HEK293 (cell line): Measurements from ENCODE around the gene DNAJC6.

Experiments used
- CTCF ChIA-PET: fragments of 350-600 bp; formaldehyde crosslinking; extraction: SDS; loops from one replicate; lab custom pipeline; 2021; ENCODE audit warnings: antibody characterized with exemption; lab: Yijun Ruan, JAX
- POLR2A ChIA-PET: fragments of 300-600 bp; formaldehyde crosslinking; extraction: SDS; loops from one replicate; lab custom pipeline; 2020; ENCODE audit warnings: antibody characterized with exemption, inconsistent platforms; lab: Yijun Ruan, JAX
- H3K27ac ChIP-seq: fragments of 200-500 bp; sonication (Bioruptor generic); 2 replicates; pipeline ENCODE4 v1.5.1; 2014; ENCODE audit warnings: low read depth, low read length, control low read depth, inconsistent platforms; ENCODE audit errors: extremely low read depth
- H3K36me3 ChIP-seq, 2 experiments: fragments of 200-500 bp in 1 of 2; sonication (Bioruptor generic) in 1 of 2; 1 replicate in 1 of 2; 2 replicates in 1 of 2; pipeline ENCODE4 v1.5.1; 2014 to 2017; ENCODE audit warnings: inconsistent platforms in 2 of 2, low read length in 2 of 2; ENCODE audit not compliant: control insufficient read depth in 2 of 2, insufficient read depth in 1 of 2
- H3K4me1 ChIP-seq: fragments of 200-500 bp; sonication (Bioruptor generic); 2 replicates; pipeline ENCODE4 v1.5.1; 2014; ENCODE audit warnings: mild to moderate bottlenecking, low read length, inconsistent platforms; ENCODE audit not compliant: control insufficient read depth, insufficient read depth
- H3K4me3 ChIP-seq: 2 replicates; pipeline ENCODE4 v1.5.1; 2011; ENCODE audit warnings: low read depth, mild to moderate bottlenecking, control low read depth, low read length, moderate library complexity
- H3K9me3 ChIP-seq: fragments of 200-500 bp; sonication (Bioruptor generic); 2 replicates; pipeline ENCODE4 v1.5.1; 2014; ENCODE audit warnings: low read depth, low read length, inconsistent platforms; ENCODE audit not compliant: control insufficient read depth, insufficient read depth
- ELK4 ChIP-seq: IDR thresholded peaks from 2 replicates; pipeline ENCODE4 v1.6.1; 2011; ENCODE audit warnings: mild to moderate bottlenecking, low read depth, low read length, borderline replicate concordance
- GLI2 ChIP-seq: fragments of 450-650 bp; formaldehyde crosslinking; IDR thresholded peaks from 2 replicates; pipeline ENCODE4; 2017; ENCODE audit warnings: missing biosample characterization, missing genetic modification characterization, low read depth, borderline replicate concordance
- GLI4 ChIP-seq: fragments of 450-650 bp; formaldehyde crosslinking; IDR thresholded peaks from 2 replicates; pipeline ENCODE4 v1.5.1; 2016; ENCODE audit warnings: missing biosample characterization, missing genetic modification characterization
- HOXC10 ChIP-seq: sonication (generic); formaldehyde crosslinking; IDR thresholded peaks from 2 replicates; pipeline ENCODE4 v1.8.1; 2023; ENCODE audit warnings: mild to moderate bottlenecking, missing genetic modification reagents
- KLF1 ChIP-seq: fragments of 450-650 bp; formaldehyde crosslinking; IDR thresholded peaks from 2 replicates; pipeline ENCODE4 v1.5.1; 2016; ENCODE audit warnings: missing biosample characterization, missing genetic modification characterization
- PRDM1 ChIP-seq: fragments of 450-650 bp; formaldehyde crosslinking; IDR thresholded peaks from 2 replicates; pipeline ENCODE4; 2016; ENCODE audit warnings: missing biosample characterization, missing genetic modification characterization
- RBAK ChIP-seq: fragments of 450-650 bp; formaldehyde crosslinking; IDR thresholded peaks from 2 replicates; pipeline ENCODE4 v1.5.1; 2016; ENCODE audit warnings: missing biosample characterization, missing genetic modification characterization
- SP7 ChIP-seq: fragments of 450-650 bp; formaldehyde crosslinking; IDR thresholded peaks from 2 replicates; pipeline ENCODE4 v1.5.1; 2016; ENCODE audit warnings: missing biosample characterization, missing genetic modification characterization
- YY2 ChIP-seq: fragments of 450-650 bp; formaldehyde crosslinking; IDR thresholded peaks from 2 replicates; pipeline ENCODE4 v1.5.1; 2016; ENCODE audit warnings: missing biosample characterization, missing genetic modification characterization
- ZBTB6 ChIP-seq: fragments of 450-650 bp; formaldehyde crosslinking; IDR thresholded peaks from 2 replicates; pipeline ENCODE4 v1.5.1; 2017; ENCODE audit warnings: missing biosample characterization, missing genetic modification characterization
- ZBTB8A ChIP-seq: fragments of 450-650 bp; formaldehyde crosslinking; IDR thresholded peaks from 2 replicates; pipeline ENCODE4 v1.5.1; 2016; ENCODE audit warnings: missing biosample characterization, missing genetic modification characterization
- ZNF138 ChIP-seq: fragments of 450-650 bp; formaldehyde crosslinking; IDR thresholded peaks from 2 replicates; pipeline ENCODE4 v1.5.1; 2016; ENCODE audit warnings: missing biosample characterization, missing genetic modification characterization, borderline replicate concordance
- ZNF148 ChIP-seq: fragments of 450-650 bp; formaldehyde crosslinking; IDR thresholded peaks from 2 replicates; pipeline ENCODE4 v1.5.0; 2017; ENCODE audit warnings: missing biosample characterization, missing genetic modification characterization, borderline replicate concordance
- ZNF174 ChIP-seq: fragments of 450-650 bp; formaldehyde crosslinking; IDR thresholded peaks from 2 replicates; pipeline ENCODE4 v1.5.0; 2017; ENCODE audit warnings: missing biosample characterization, mild to moderate bottlenecking, missing genetic modification characterization
- ZNF211 ChIP-seq: fragments of 450-650 bp; formaldehyde crosslinking; IDR thresholded peaks from 2 replicates; pipeline ENCODE4 v1.5.1; 2016; ENCODE audit warnings: low read depth, missing biosample characterization, missing genetic modification characterization
- ZNF24 ChIP-seq: fragments of 450-650 bp; formaldehyde crosslinking; IDR thresholded peaks from 2 replicates; pipeline ENCODE4 v1.5.1; 2016; ENCODE audit warnings: missing biosample characterization, missing genetic modification characterization
- ZNF324 ChIP-seq: fragments of 450-650 bp; formaldehyde crosslinking; IDR thresholded peaks from 2 replicates; pipeline ENCODE4 v1.5.1; 2016; ENCODE audit warnings: missing biosample characterization, missing genetic modification characterization
- ZNF341 ChIP-seq: fragments of 450-650 bp; formaldehyde crosslinking; IDR thresholded peaks from 2 replicates; pipeline ENCODE4; 2016; ENCODE audit warnings: low read depth, missing biosample characterization, missing genetic modification characterization
- ZNF416 ChIP-seq: fragments of 450-650 bp; formaldehyde crosslinking; IDR thresholded peaks from 2 replicates; pipeline ENCODE4 v1.5.1; 2016; ENCODE audit warnings: missing biosample characterization, missing genetic modification characterization
- ZNF513 ChIP-seq: fragments of 450-650 bp; IDR thresholded peaks from 2 replicates; pipeline ENCODE4 v1.5.1; 2018; ENCODE audit warnings: missing biosample characterization, missing genetic modification characterization
- ZNF549 ChIP-seq: fragments of 450-650 bp; IDR thresholded peaks from 2 replicates; pipeline ENCODE4 v1.5.1; 2018; ENCODE audit warnings: missing biosample characterization, missing genetic modification characterization, mild to moderate bottlenecking, inconsistent platforms, moderate library complexity
- ZNF645 ChIP-seq: fragments of 450-650 bp; formaldehyde crosslinking; IDR thresholded peaks from 2 replicates; pipeline ENCODE4; 2016; ENCODE audit warnings: missing biosample characterization, missing genetic modification characterization
- ZNF670 ChIP-seq: fragments of 450-650 bp; formaldehyde crosslinking; IDR thresholded peaks from 2 replicates; pipeline ENCODE4 v1.5.1; 2016; ENCODE audit warnings: missing biosample characterization, missing genetic modification characterization, low read depth
- ZNF701 ChIP-seq: fragments of 450-650 bp; formaldehyde crosslinking; IDR thresholded peaks from 2 replicates; pipeline ENCODE4 v1.5.1; 2016; ENCODE audit warnings: missing biosample characterization, missing genetic modification characterization
- ZNF777 ChIP-seq: fragments of 450-650 bp; formaldehyde crosslinking; IDR thresholded peaks from 2 replicates; pipeline ENCODE4 v1.5.1; 2017; ENCODE audit warnings: missing biosample characterization, missing genetic modification characterization, borderline replicate concordance

DNAJC6 gene

GRCh38 chr1:65412984-65413375 is 103.6 kb downstream of the DNAJC6 start:
- no peak for TF ChIP-seq HOXC10
- no peaks in the 10 kb centered on the region for H3K4me1 ChIP-seq
- H3K4me3 ChIP-seq: no peak overlapping the region
- CTCF ChIA-PET: no interaction called here
- POLR2A ChIA-PET: no interaction called here
- no peak overlapping the region for H3K27ac ChIP-seq
- no peaks in the 10 kb centered on the region for H3K9me3 ChIP-seq
- peaks cover 0 to 31% of the 10 kb centered on the region in 2 experiments; a peak in 1 of 3 replicates for H3K36me3 ChIP-seq

GRCh38 chr1:65414538-65414937 is 105.2 kb downstream of the DNAJC6 start:
- Histone ChIP-seq H3K4me3 (no peak overlapping the region), H3K9me3 (no peaks in the 10 kb centered on the region), H3K4me1 (no peaks in the 10 kb centered on the region), H3K36me3 (peaks cover 0 to 16% of the 10 kb centered on the region in 2 experiments; a peak in 1 of 3 replicates), H3K27ac (no peak overlapping the region)
- CTCF ChIA-PET: interaction anchor here (0.7 kb wide), 1 partner anchor 145 kb away, joined by 4 read pairs; no protein-coding TSS in a partner anchor
- TF ChIP-seq PRDM1 (tag by site-specific recombination): no peak
- TF ChIP-seq SP7 (tag by site-specific recombination): no peak
- TF ChIP-seq ELK4: no peak
- TF ChIP-seq ZNF416: no peak
- TF ChIP-seq, all 188 proteins: peak for 0
- POLR2A ChIA-PET: no interaction called here

- Histone ChIP-seq H3K4me3 (no peak overlapping the region), H3K36me3 (peaks cover 0 to 8% of the 10 kb centered on the region in 2 experiments; a peak in 1 of 3 replicates), H3K9me3 (no peaks in the 10 kb centered on the region), H3K4me1 (no peaks in the 10 kb centered on the region), H3K27ac (no peak overlapping the region)
- POLR2A ChIA-PET: no interaction called here
- TF ChIP-seq GLI2: no peak
- no peak for TF ChIP-seq ZNF549
- TF ChIP-seq GLI4 (tag by site-specific recombination): no peak
- TF ChIP-seq ZNF670 (tag by site-specific recombination): no peak
- TF ChIP-seq ZNF645 (tag by site-specific recombination): no peak
- TF ChIP-seq ZBTB6: no peak
- no peak for TF ChIP-seq ZNF324 (tag by site-specific recombination)
- no peak for TF ChIP-seq ZNF174 (tag by site-specific recombination)
- TF ChIP-seq ZNF777 (tag by site-specific recombination): no peak
- no peak for TF ChIP-seq RBAK (tag by site-specific recombination)
- no peak for TF ChIP-seq KLF1 (tag by site-specific recombination)
- no peak for TF ChIP-seq ZNF701 (tag by site-specific recombination)
- no peak for TF ChIP-seq ZNF148
- no peak for TF ChIP-seq ZNF513 (tag by site-specific recombination)
- no peak for TF ChIP-seq ZNF341 (tag by site-specific recombination)
- no peak for TF ChIP-seq ZBTB8A (tag by site-specific recombination)
- TF ChIP-seq YY2 (tag by site-specific recombination): no peak
- TF ChIP-seq ZNF24 (tag by site-specific recombination): no peak
- no peak for TF ChIP-seq ZNF138
- TF ChIP-seq ZNF211: no peak
- CTCF ChIA-PET: interaction anchor here (0.6 kb wide), 1 partner anchor 13 kb away, joined by 3 read pairs; no protein-coding TSS in a partner anchor
Observed at GRCh38 chr1:65416767-65417166, 107.4 kb downstream of the DNAJC6 start.
